Activated T-helper 1 cell treated with Interleukin-2 at 50 U/mL for 16 hours (primary cell): Measurements from ENCODE around the gene CD82.
A peak's percentile ranks its signal among the peaks of the same experiment; 100 is the strongest.

Experiments
- DNase-seq: peaks from one replicate; pipeline ENCODE4 v3.0.0-alpha.2; 2020; ENCODE audit warnings: low read depth

The CD82 gene

GRCh38 chr11:44561964-44562734 is 3.3 kb upstream of the CD82 start:
- DNase-seq: no peak

- DNase-seq: no peak
Measured at GRCh38 chr11:44562845-44563460, 2.5 kb upstream of the CD82 start.

GRCh38 chr11:44563711-44564110 is 1.8 kb upstream of the CD82 start:
- DNase-seq: no peak

GRCh38 chr11:44564166-44564565 is 1.3 kb upstream of the CD82 start:
- no peak for DNase-seq

GRCh38 chr11:44564670-44565210 is 723 bp upstream of the CD82 start:
- no peak for DNase-seq

- DNase-seq: no peak
Measured at GRCh38 chr11:44565953-44566949, 788 bp downstream of the CD82 start.

- DNase-seq: no peak
Measured at GRCh38 chr11:44566952-44567875, 1.8 kb downstream of the CD82 start.

- no peak for DNase-seq
Measured at GRCh38 chr11:44567876-44568256, 2.4 kb downstream of the CD82 start.

- DNase-seq: no peak
Measured at GRCh38 chr11:44568331-44568657, 2.8 kb downstream of the CD82 start.

- DNase-seq: peak; percentile 80
Measured at GRCh38 chr11:44568658-44569473, 3.4 kb downstream of the CD82 start.

- no peak for DNase-seq
Measured at GRCh38 chr11:44570411-44571155, 5.1 kb downstream of the CD82 start.

- DNase-seq: no peak
Measured at GRCh38 chr11:44571871-44572270, 6.4 kb downstream of the CD82 start.

- no peak for DNase-seq
Measured at GRCh38 chr11:44572436-44572835, 7.0 kb downstream of the CD82 start.

- DNase-seq: no peak
Measured at GRCh38 chr11:44572884-44573283, 7.4 kb downstream of the CD82 start.

GRCh38 chr11:44573333-44573732 is 7.9 kb downstream of the CD82 start:
- DNase-seq: no peak

- no peak for DNase-seq
Measured at GRCh38 chr11:44574610-44575287, 9.3 kb downstream of the CD82 start.

GRCh38 chr11:44575288-44575672 is 9.8 kb downstream of the CD82 start:
- no peak for DNase-seq

- no peak for DNase-seq
Measured at GRCh38 chr11:44575962-44576361, 10.5 kb downstream of the CD82 start.

GRCh38 chr11:44576656-44577055 is 11.2 kb downstream of the CD82 start:
- DNase-seq: no peak
